Measurements from ENCODE around the gene FBXO7. TPM values are rescaled to one million over a fixed set of nuclear protein-coding genes. Genes with fewer than 3 reads are reported as not detected.

Gene FBXO7
- polyA plus RNA-seq, 4 donors = 115 to 123 (median 118) TPM

- no peak for DNase-seq (ENCODE audit: low read depth in 4 of 4, low spot score in 3 of 4)
Observed at GRCh38 chr22:32487461-32487860, 12.8 kb downstream of the FBXO7 start.

GRCh38 chr22:32489377-32489776 lies 14.8 kb downstream of the FBXO7 start:
- no peak for DNase-seq (ENCODE audit: low read depth in 4 of 4, low spot score in 3 of 4)

- no peak for DNase-seq (ENCODE audit: low read depth in 4 of 4, low spot score in 3 of 4)
Observed at GRCh38 chr22:32490279-32490678, 15.7 kb downstream of the FBXO7 start.

- no peak for DNase-seq (ENCODE audit: low read depth in 4 of 4, low spot score in 3 of 4)
Observed at GRCh38 chr22:32492111-32492510, 17.5 kb downstream of the FBXO7 start.

GRCh38 chr22:32493551-32493950 lies 18.9 kb downstream of the FBXO7 start:
- no peak for DNase-seq (ENCODE audit: low read depth in 4 of 4, low spot score in 3 of 4)

GRCh38 chr22:32494971-32495370 lies 20.4 kb downstream of the FBXO7 start:
- no peak for DNase-seq (ENCODE audit: low read depth in 4 of 4, low spot score in 3 of 4)

GRCh38 chr22:32499666-32500065 lies 25.1 kb downstream of the FBXO7 start:
- DNase-seq (ENCODE audit: low read depth in 4 of 4, low spot score in 3 of 4) = no peak

GRCh38 chr22:32501836-32502752 lies 27.5 kb downstream of the FBXO7 start:
- DNase-seq (ENCODE audit: low read depth in 4 of 4, low spot score in 3 of 4) = no peak

GRCh38 chr22:32509045-32509444 lies 34.4 kb downstream of the FBXO7 start:
- DNase-seq (ENCODE audit: low read depth in 4 of 4, low spot score in 3 of 4) = no peak

- no peak for DNase-seq (ENCODE audit: low read depth in 4 of 4, low spot score in 3 of 4)
Observed at GRCh38 chr22:32511274-32511673, 36.7 kb downstream of the FBXO7 start.

- no peak for DNase-seq (ENCODE audit: low read depth in 4 of 4, low spot score in 3 of 4)
Observed at GRCh38 chr22:32511776-32512175, 37.2 kb downstream of the FBXO7 start.

- no peak for DNase-seq (ENCODE audit: low read depth in 4 of 4, low spot score in 3 of 4)
Observed at GRCh38 chr22:32512267-32512982, 37.8 kb downstream of the FBXO7 start.

GRCh38 chr22:32515084-32515483 lies 40.5 kb downstream of the FBXO7 start:
- DNase-seq (ENCODE audit: low read depth in 4 of 4, low spot score in 3 of 4) = no peak

GRCh38 chr22:32517488-32517887 lies 42.9 kb downstream of the FBXO7 start:
- no peak for DNase-seq (ENCODE audit: low read depth in 4 of 4, low spot score in 3 of 4)

- no peak for DNase-seq (ENCODE audit: low read depth in 4 of 4, low spot score in 3 of 4)
Observed at GRCh38 chr22:32517921-32518320, 43.3 kb downstream of the FBXO7 start.

GRCh38 chr22:32518381-32518780 lies 43.8 kb downstream of the FBXO7 start:
- DNase-seq (ENCODE audit: low read depth in 4 of 4, low spot score in 3 of 4) = no peak

GRCh38 chr22:32518848-32519247 lies 44.2 kb downstream of the FBXO7 start:
- no peak for DNase-seq (ENCODE audit: low read depth in 4 of 4, low spot score in 3 of 4)

GRCh38 chr22:32520612-32521011 lies 46.0 kb downstream of the FBXO7 start:
- DNase-seq (ENCODE audit: low read depth in 4 of 4, low spot score in 3 of 4) = no peak

GRCh38 chr22:32522237-32522636 lies 47.6 kb downstream of the FBXO7 start:
- no peak for DNase-seq (ENCODE audit: low read depth in 4 of 4, low spot score in 3 of 4)

- DNase-seq (ENCODE audit: low read depth in 4 of 4, low spot score in 3 of 4) = no peak
Observed at GRCh38 chr22:32527756-32528155, 53.1 kb downstream of the FBXO7 start.

GRCh38 chr22:32528316-32528715 lies 53.7 kb downstream of the FBXO7 start:
- no peak for DNase-seq (ENCODE audit: low read depth in 4 of 4, low spot score in 3 of 4)

Data from left renal pelvis (tissue), 4 donors.